Endothelial cell of umbilical vein (primary cell): ENCODE data around the gene ENOPH1. TPM values are rescaled to one million over a fixed set of nuclear protein-coding genes. Genes with fewer than 3 reads are reported as not detected.

Source experiments
- BruUV-seq: library from RNA; stranded (reverse); fragments of 400-500 nt; replicated peaks from 2 replicates; lab custom pipeline; 2021; lab: Mats Ljungman, UMichigan
- CTCF ChIA-PET: fragments of 300-600, 350-600 bp; sonication (Branson Sonifier 250); formaldehyde crosslinking; loops from one replicate; lab custom pipeline; 2021; ENCODE audit warnings: antibody characterized with exemption, inconsistent platforms; lab: Charles Lee
- POLR2A ChIA-PET: fragments of 300-600, 350-600 bp; sonication (Branson Sonifier 250); formaldehyde crosslinking; loops from one replicate; lab custom pipeline; 2021; ENCODE audit warnings: antibody characterized with exemption, inconsistent platforms; lab: Charles Lee
- DNase-seq: peaks from one replicate; pipeline ENCODE4 v3.0.0-alpha.2; 2011; ENCODE audit warnings: low read depth, low spot score
- FAIRE-seq: peaks from 2 replicates; lab custom pipeline; 2011; peaks lifted over from hg19 to GRCh38; lab: Jason Lieb, UNC
- H2AFZ ChIP-seq: 2 replicates; pipeline ENCODE4 v1.6.0; 2012; ENCODE audit warnings: low read depth, low read length, control low read depth, inconsistent platforms
- H3K27ac ChIP-seq: 2 replicates; pipeline ENCODE4 v1.5.1; 2011; ENCODE audit warnings: low read depth, mild to moderate bottlenecking, control low read depth, low read length, moderate library complexity; ENCODE audit not compliant: insufficient read depth
- H3K27me3 ChIP-seq, 2 experiments: 2 replicates each; pipeline versions ENCODE4 v1.6.0 to v1.6.1; 2011; ENCODE audit warnings: low read length in 2 of 2, mixed read lengths in 1 of 2; ENCODE audit not compliant: control insufficient read depth in 2 of 2, insufficient read depth in 2 of 2
- H3K36me3 ChIP-seq, 2 experiments: 2 replicates in 1 of 2; 3 replicates in 1 of 2; pipeline ENCODE4 v1.5.1; 2011; ENCODE audit warnings: low read length in 2 of 2, mild to moderate bottlenecking in 1 of 2, moderate library complexity in 1 of 2; ENCODE audit not compliant: control insufficient read depth in 2 of 2, insufficient read depth in 2 of 2; ENCODE audit errors: extremely low read depth in 1 of 2
- H3K4me1 ChIP-seq: 3 replicates; pipeline ENCODE4 v1.5.1; 2011; ENCODE audit warnings: mild to moderate bottlenecking, low read length; ENCODE audit not compliant: control insufficient read depth, insufficient read depth; ENCODE audit errors: extremely low read depth
- H3K4me2 ChIP-seq: 2 replicates; pipeline ENCODE4 v1.6.1; 2011; ENCODE audit warnings: low read length, control low read depth, mixed read lengths; ENCODE audit not compliant: insufficient read depth
- H3K4me3 ChIP-seq, 3 experiments: fragments of 200-600 bp in 1 of 3; sonication (generic), shearing (Covaris generic) in 1 of 3; replicated peaks in 1 of 3; 2 replicates each; pipeline ENCODE4 v1.5.1; 2011 to 2016; ENCODE audit warnings: control low read depth in 3 of 3, low read length in 3 of 3, mild to moderate bottlenecking in 2 of 3, inconsistent platforms in 1 of 3, low read depth in 1 of 3, moderate library complexity in 1 of 3; ENCODE audit not compliant: insufficient read depth in 1 of 3
- H3K79me2 ChIP-seq: 2 replicates; pipeline ENCODE4 v1.6.0; 2012; ENCODE audit warnings: low read length, inconsistent platforms; ENCODE audit not compliant: control insufficient read depth, insufficient read depth
- H3K9ac ChIP-seq: replicated peaks from 2 replicates; pipeline ENCODE3; 2011; ENCODE audit warnings: low read length, control low read depth; ENCODE audit not compliant: insufficient read depth; ENCODE audit errors: extremely low read depth
- H3K9me1 ChIP-seq: replicated peaks from 3 replicates; pipeline ENCODE4 v1.6.0; 2011; ENCODE audit warnings: mild to moderate bottlenecking, low read length; ENCODE audit not compliant: control insufficient read depth, insufficient read depth; ENCODE audit errors: extremely low read depth
- H3K9me3 ChIP-seq: replicated peaks from 2 replicates; pipeline ENCODE4 v1.5.1; 2012; ENCODE audit warnings: low read length, inconsistent platforms; ENCODE audit not compliant: control insufficient read depth, insufficient read depth
- H4K20me1 ChIP-seq: replicated peaks from 2 replicates; pipeline ENCODE3; 2011; ENCODE audit warnings: mild to moderate bottlenecking, low read length; ENCODE audit not compliant: control insufficient read depth, insufficient read depth; ENCODE audit errors: extremely low read depth
- CTCF ChIP-seq, 2 donors: IDR thresholded peaks; 1 replicate in 1 of 2; 2 replicates in 1 of 2; pipeline ENCODE4 v1.5.1; 2011; ENCODE audit warnings: low read length in 2 of 2, mild to moderate bottlenecking in 2 of 2, moderate library complexity in 2 of 2, control low read depth in 1 of 2, inconsistent platforms in 1 of 2, low read depth in 1 of 2; ENCODE audit not compliant: insufficient read depth in 1 of 2; ENCODE audit errors: extremely low read depth in 1 of 2
- EZH2 ChIP-seq: IDR thresholded peaks from 2 replicates; pipeline ENCODE4 v1.6.1; 2012; ENCODE audit warnings: borderline replicate concordance, low read depth, mild to moderate bottlenecking, moderate library complexity, low read length, inconsistent platforms; ENCODE audit not compliant: severe bottlenecking
- FOS ChIP-seq: IDR thresholded peaks from 2 replicates; pipeline ENCODE4 v1.6.1; 2011; ENCODE audit warnings: mild to moderate bottlenecking, low read length, moderate library complexity, borderline replicate concordance; ENCODE audit not compliant: insufficient read depth
- GATA2 ChIP-seq: IDR thresholded peaks from 2 replicates; pipeline ENCODE4 v1.7.0; 2011; ENCODE audit warnings: low read depth, mild to moderate bottlenecking, moderate library complexity, mixed read lengths, low read length; ENCODE audit not compliant: insufficient read length, insufficient read depth
- JUN ChIP-seq: IDR thresholded peaks from 2 replicates; pipeline ENCODE4 v1.6.1; 2011; ENCODE audit warnings: borderline replicate concordance, low read depth; ENCODE audit not compliant: insufficient read length, insufficient read depth
- MAX ChIP-seq: IDR thresholded peaks from 2 replicates; pipeline ENCODE4 v1.6.1; 2011; ENCODE audit not compliant: insufficient read depth, insufficient read length
- MYC ChIP-seq: IDR thresholded peaks from one replicate; pipeline ENCODE4 v1.6.1; 2011; ENCODE audit warnings: mild to moderate bottlenecking, low read depth, low read length
- POLR2A ChIP-seq: IDR thresholded peaks from 2 replicates; pipeline ENCODE4 v1.6.1; 2012; ENCODE audit warnings: low read depth, mild to moderate bottlenecking, control low read depth, low read length
- POLR2AphosphoS5 ChIP-seq: IDR thresholded peaks from 2 replicates; pipeline ENCODE4 v1.6.1; 2012; ENCODE audit warnings: low read depth, mild to moderate bottlenecking, control low read depth, low read length, moderate library complexity; ENCODE audit not compliant: insufficient read depth
- dilution Hi-C: fragments of 300-500 bp; cut with MboI; formaldehyde crosslinking; loops from one replicate; pipeline ENCODE4 v1.15.0; 2019; ENCODE audit warnings: low sequenced_read_pairs; ENCODE audit not compliant: extremely low pct_ligation_motif_present
- intact Hi-C: fragments of 100-400 bp; cut with micrococcal nuclease; formaldehyde crosslinking; loops from one replicate; pipeline ENCODE4 v1.10.0; 2022
- polyA plus RNA-seq, 4 experiments: library from polyadenylated mRNA; depleted of rRNA in 3 of 4; stranded (reverse) in 3 of 4; unstranded in 1 of 4; fragments of >200 nt; gene quantifications; 2 replicates each; pipeline versions ENCODE4 v1.2.1 to v1.2.3, GENCODE V29; 2011 to 2012; ENCODE audit warnings: missing spikeins in 1 of 4
- total RNA-seq: library from RNA; stranded (reverse); gene quantifications from 2 replicates; pipeline ENCODE4 v1.2.3, GENCODE V29; 2021

The ENOPH1 gene
- total and polyA plus RNA-seq, 2 donors (not counting 3 experiments of a cell fraction or from before 2014, with no cell fraction given): 11.1 to 35.0 TPM

- no peak for TF ChIP-seq FOS
- TF ChIP-seq POLR2AphosphoS5: no peak
- TF ChIP-seq GATA2: no peak
- no peaks in the 10 kb centered on the region for H3K79me2 ChIP-seq
- H3K9me3 ChIP-seq: no peaks in the 10 kb centered on the region
- BruUV-seq: no TSS peak
- FAIRE-seq (no peak), DNase-seq (no peak)
- no peak overlapping the region for H2AFZ ChIP-seq
- intact Hi-C loops: no loop called here
- ChIA-PET POLR2A (no interaction called here), CTCF (interaction anchor here (1.1 to 5.5 kb wide), 6 partner anchors 10 to 249 kb away, joined by 3 to 29 read pairs (median 4); no protein-coding TSS in a partner anchor)
- H3K27ac ChIP-seq: no peak overlapping the region
- H3K4me2 ChIP-seq: no peak overlapping the region
- dilution Hi-C loops: no loop called here
- H3K36me3 ChIP-seq: no peaks in the 10 kb centered on the region
- H3K4me1 ChIP-seq: no peaks in the 10 kb centered on the region
- no peaks in the 10 kb centered on the region for H3K27me3 ChIP-seq
- H3K9me1 ChIP-seq: no peaks in the 10 kb centered on the region
- H4K20me1 ChIP-seq: no peaks in the 10 kb centered on the region
- H3K9ac ChIP-seq: no peak overlapping the region
- no peak overlapping the region for H3K4me3 ChIP-seq
Measured at GRCh38 chr4:82489987-82490386, 59.6 kb downstream of the ENOPH1 start.

GRCh38 chr4:82491251-82491960 lies 61.0 kb downstream of the ENOPH1 start:
- H3K9me3 ChIP-seq: no peaks in the 10 kb centered on the region
- no peaks in the 10 kb centered on the region for H3K4me1 ChIP-seq
- H4K20me1 ChIP-seq: no peaks in the 10 kb centered on the region
- H3K9me1 ChIP-seq: no peaks in the 10 kb centered on the region
- H3K79me2 ChIP-seq: no peaks in the 10 kb centered on the region
- DNase-seq: no peak
- TF ChIP-seq POLR2AphosphoS5 (no peak), JUN (no peak), FOS (no peak), POLR2A (no peak), GATA2 (no peak), MYC (no peak), CTCF (IDR thresholded peaks at IDR 0.05; ENCODE audit: extremely low read depth in 1 of 2, insufficient read depth in 1 of 2, low read depth in 1 of 2, low read length in 2 of 2) (no peak), EZH2 (no peak), MAX (no peak)
- CTCF ChIA-PET: interaction anchor here (1.1 to 2.2 kb wide), 3 partner anchors 9 to 248 kb away, joined by 3 to 10 read pairs (median 5); no protein-coding TSS in a partner anchor
- no peak overlapping the region for H2AFZ ChIP-seq
- POLR2A ChIA-PET: no interaction called here
- H3K27me3 ChIP-seq: no peaks in the 10 kb centered on the region
- dilution Hi-C loops: no loop called here
- H3K4me2 ChIP-seq: no peak overlapping the region
- intact Hi-C loops: no loop called here
- no TSS peak for BruUV-seq
- no peak for FAIRE-seq
- no peak overlapping the region for H3K4me3 ChIP-seq
- no peaks in the 10 kb centered on the region for H3K36me3 ChIP-seq
- no peak overlapping the region for H3K9ac ChIP-seq
- H3K27ac ChIP-seq: no peak overlapping the region
